GM18951 (cell line): ENCODE measurements around the gene LILRA6.

ENCODE experiments used
- POLR2A ChIP-seq: IDR thresholded peaks from 4 replicates; pipeline ENCODE4 v1.6.1; 2011; ENCODE audit warnings: mild to moderate bottlenecking; ENCODE audit not compliant: insufficient read length, insufficient read depth; ENCODE audit errors: extremely low read depth
- in situ Hi-C: fragments of 300-500 bp; cut with MboI; formaldehyde crosslinking; loops from one replicate; pipeline ENCODE4 v1.12.0; 2022; ENCODE audit warnings: low sequenced_read_pairs, mixed read lengths, inconsistent platforms; ENCODE audit not compliant: unreplicated experiment

LILRA6 gene

GRCh38 chr19:54186934-54187381, 55.6 kb downstream of the LILRA6 start:
- TF ChIP-seq POLR2A: no peak
- in situ Hi-C loops: no loop called here
